Activated CD4-positive, CD25-positive, alpha-beta regulatory T cell treated with anti-CD3 and anti-CD28 coated beads, Interleukin-2, amount 50 U/mL, for 72 hours (primary cell): ENCODE data around the gene ZNF14.
"Not testable (repeated sequence)": the region's sequence is repeated elsewhere in the genome, so short reads cannot be mapped to it uniquely, and the experiment has no call there.

ENCODE experiments used
- DNase-seq: peaks from one replicate; pipeline ENCODE4 v3.0.0; 2021

The ZNF14 gene

DNA sequence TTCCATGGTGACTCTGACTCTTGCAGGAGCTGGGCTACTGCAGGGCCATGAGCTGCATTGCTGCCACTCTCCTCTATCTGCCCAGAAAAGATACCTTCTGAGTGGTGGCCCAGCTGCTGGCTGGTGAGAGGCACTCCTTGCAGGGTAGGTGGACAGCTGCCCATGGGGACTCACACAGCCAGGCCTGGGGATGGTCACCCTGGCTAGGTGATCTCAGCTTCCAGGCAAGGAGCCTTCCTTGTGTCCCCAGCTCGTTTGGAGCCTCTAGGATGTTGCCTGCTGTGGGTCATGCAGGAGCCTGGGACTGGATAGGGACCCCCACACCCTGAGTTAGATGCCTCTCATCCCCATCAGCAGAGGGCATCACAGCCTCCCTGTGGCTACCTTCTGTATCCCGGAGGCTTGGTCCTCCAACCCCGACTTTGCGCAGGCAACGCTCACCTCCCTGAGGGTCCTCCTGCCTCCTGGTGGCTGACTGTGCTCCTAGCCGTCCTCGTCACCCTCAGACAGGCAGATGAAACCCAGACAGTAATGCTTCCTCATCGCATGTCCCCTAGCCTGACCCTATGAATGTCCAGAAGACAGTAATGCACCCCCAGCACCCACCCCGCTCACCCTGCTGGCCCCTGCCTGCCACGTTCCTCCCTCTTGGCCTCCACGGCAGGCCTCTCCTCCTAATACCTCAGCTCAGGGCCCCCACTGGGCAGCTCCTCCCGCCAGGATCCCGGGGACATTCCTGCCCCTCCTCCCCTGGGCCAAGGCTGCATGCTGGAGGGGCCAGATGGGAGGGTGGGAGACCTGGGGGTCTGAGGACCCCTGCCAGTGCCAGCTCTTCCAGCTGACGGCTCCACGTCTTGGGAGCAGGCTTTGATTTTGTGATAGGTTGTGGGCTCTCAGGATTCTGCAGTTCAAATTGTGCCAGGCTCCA lies 13.6 kb upstream of the ZNF14 start:
- DNase-seq = no peak

DNA sequence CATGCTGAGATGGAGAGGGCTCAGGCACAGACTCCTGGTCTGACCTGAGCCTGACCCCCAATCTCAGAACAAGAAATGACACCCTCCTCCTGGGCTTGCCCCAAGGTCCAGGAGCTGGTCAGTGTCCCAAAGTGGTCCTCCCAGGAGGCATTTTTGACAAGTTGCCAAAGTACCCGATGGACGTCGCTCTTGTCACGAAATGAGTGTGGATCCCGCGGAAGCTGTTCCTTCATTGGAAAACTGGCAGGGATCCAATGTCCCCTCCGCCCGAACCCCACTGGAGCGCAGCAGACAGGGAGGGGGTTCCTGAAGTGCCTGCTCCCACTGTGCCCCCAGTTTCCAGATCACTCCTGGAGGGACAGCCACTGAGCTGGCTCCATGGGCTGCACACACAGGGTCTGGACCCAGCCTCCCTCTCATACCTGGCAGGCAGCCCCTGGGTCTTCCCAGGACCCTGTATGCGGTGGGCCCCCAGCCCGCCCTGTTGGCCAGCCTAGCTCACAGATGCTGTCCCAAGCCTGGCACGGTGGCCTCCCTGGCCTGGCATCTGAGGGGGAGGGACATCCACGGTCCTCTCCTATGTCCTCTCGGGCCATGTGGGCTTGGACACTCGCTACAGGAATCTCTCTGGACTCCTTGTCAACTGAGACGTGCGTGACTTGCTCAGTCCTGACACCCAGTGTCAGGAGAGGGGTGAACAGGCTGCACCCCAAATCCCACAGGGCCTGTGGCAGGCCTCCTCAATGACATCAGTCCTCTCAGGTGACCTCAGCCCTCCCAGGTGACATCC lies 12.8 kb upstream of the ZNF14 start:
- no peak for DNase-seq

DNA sequence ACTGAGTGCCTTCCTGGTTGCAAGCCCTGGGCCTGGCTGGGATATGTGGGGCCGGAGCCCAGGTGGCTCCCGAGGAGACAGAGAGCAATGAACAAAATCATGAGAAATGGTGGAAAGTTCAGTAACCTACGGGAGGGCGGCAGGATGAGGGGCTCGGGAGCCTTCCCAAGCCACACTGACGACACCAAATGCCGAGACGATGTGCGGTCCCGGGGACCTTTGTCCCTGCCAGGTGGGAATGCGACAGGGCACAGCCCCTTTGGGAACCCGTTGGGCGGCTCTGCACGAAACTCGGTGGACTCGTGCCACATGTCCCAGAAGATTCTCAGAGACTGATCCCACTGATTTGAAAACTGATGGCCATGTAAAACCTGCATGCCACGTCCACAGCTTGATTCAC lies 11.7 kb upstream of the ZNF14 start:
- no peak for DNase-seq

DNA sequence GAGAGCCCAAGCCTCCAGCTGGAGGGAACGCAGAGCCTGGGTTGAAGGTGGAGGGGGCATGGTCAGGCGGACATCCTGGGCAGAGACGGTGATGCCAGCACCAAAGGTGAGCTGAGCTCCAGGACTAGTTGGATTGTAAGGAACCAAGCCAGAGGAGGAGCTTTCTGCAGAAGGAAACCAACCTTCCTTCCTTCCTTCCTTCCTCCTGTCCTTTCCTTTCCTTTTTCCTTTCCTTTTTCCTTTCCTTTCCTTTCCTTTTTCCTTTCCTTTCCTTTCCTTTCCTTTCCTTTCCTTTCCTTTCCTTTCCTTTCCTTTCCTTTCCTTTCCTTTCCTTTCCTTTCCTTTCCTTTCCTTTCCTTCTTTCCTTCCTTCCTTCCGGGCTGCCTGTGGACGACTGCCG lies 11.0 kb upstream of the ZNF14 start:
- DNase-seq = not testable (repeated sequence)

DNA sequence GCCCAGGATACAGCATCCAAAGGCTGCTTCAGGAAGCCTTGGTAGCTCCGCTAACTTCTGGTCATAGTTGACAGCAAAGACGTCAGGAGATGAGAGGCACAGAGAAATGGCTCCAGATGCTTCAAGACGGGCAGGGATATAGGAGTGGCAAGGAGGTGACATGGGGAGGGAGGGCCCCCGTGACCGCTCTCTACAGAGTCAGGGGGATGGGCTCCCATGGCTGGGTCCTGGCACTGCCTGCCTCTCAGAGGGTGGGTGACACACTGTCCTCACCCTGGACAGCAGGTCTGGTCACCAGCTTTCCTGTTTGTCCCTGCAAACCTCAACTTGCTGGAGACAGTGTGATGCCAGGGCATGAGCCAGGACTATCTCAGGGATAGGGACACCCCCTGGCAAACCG lies 10.3 kb upstream of the ZNF14 start:
- DNase-seq = no peak

DNA sequence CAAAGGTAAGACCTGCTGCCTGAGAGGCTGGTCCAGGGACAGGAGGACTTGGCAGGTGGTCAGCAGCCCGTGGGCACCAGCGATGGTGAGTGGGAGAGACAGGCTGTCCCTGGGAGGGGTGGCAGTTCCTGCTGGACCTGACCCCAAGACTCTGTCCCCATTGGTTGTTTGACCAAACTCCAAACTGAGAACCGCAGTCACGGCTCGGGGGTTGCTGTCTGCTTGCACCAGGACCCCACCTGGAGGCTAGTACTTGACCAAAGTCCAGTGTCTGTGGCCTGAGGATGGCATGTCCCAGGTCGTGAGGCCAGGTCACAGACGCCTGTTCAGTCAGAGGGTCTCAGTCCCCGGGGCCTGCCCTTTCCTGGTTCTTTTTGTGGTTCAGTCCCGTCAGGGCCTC lies 9.9 kb upstream of the ZNF14 start:
- no peak for DNase-seq

DNA sequence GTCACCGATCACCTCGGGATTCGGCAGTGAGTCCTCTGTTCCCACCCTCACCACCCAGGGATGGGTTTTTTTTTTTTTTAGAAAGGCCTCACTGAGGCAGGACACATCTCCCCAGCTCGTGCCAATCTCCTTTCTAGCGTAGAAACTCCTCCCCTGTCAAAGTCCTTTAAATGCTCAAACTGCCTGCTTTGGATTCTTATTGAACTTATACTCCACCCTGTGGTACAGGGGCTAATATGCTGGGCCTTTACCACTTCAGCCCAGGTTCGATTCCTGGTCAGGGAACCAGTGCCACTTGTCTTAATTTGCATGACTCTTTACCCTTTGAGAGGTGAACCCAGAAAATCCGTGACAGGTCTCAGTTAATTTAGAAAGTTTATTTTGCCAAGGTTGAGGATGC lies 8.3 kb upstream of the ZNF14 start:
- no peak for DNase-seq

DNA sequence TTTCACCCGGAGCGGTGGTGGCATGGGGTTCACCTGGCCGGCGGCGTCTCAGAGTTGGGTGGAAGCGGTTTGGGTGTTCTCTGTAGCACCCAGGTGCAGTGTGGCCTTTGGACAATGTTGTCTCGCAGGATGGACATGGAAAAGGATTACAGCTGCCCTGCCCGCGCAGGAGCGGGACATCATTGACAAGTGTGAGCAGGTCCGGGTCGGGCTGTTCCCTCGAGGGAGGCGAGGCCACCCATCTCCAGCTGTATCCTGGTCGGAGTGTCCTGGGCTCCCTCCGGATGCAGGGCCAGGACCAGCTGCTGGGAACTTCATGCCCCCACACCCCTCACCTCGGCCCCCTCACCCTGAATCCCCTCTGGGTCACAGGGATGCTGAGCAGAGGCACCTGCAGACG lies 7.8 kb upstream of the ZNF14 start:
- no peak for DNase-seq

DNA sequence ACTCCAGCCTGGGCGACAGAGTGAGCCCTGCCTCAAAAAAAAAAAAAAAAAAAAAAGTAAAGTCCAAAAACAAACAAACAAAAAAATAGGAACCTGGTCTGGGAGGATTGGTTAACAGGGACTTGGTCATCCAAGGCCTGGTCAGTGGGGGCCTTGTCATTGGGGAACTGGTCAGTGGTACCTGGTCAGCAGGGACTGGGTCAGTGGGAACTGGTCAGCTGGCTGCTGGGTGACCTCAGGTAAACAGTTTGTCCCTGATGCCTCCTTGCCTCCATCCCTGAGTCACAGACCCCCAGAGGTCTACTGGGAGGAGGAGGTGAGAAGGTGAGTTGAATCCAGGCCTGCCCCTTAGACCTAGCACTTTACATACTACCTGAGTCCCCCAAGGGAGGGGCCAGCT lies 5.7 kb upstream of the ZNF14 start:
- DNase-seq = no peak

DNA sequence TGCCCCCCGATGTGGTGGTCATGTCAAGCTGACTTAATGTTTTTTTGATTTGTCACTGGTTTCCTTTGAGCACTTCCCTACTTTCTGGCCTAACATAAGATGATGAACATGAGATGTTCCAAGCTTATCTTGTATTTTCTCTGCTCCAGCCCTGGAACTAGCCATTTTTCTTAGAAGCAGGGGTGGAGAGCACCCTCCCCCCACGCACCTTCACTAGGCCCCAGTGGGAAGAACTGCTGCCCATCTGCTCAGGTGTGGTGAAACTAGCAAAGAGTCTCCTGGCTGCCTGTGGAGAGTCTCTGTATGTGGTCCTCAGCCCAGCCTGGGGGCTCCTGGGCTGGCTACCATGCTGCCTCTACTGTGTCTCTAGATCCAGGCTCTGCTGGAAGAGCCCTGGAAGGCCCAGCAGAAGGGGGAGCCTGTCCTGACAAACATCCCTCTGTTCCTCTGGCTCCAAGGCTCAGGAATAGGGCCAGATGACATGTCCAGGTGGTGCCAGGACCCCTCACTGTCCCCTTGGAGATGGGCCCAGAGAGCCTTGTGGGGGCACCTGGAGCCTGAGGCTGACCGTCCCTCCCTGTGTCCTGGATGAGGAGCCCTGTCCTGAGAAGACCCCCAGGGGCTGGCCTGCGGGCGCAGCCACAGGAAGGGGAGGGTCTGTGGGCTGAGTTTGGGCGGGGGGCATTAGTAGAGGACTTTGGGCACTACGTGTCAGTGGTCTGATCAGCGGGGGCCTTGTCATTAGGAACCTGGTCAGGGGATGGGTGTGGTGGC lies 4.8 kb upstream of the ZNF14 start:
- no peak for DNase-seq

DNA sequence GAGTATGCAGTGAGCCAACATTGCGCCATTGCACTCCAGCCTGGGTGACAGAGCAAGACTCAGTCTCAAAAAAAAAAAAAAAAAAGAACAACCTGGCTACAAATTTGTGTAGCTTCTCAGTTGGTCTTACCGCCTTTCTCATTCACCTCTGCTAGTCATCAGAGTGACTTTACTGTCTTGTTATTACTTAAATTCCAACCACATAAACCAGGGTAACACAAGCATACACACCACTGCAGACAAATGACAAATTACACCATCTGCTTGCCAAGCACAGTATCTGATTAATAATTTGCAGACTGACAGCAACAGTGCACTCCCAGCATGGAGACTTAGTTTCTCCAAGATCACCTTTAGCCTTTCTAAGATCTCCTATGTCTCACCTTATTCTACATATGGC lies 11.0 kb downstream of the ZNF14 start:
- no peak for DNase-seq

DNA sequence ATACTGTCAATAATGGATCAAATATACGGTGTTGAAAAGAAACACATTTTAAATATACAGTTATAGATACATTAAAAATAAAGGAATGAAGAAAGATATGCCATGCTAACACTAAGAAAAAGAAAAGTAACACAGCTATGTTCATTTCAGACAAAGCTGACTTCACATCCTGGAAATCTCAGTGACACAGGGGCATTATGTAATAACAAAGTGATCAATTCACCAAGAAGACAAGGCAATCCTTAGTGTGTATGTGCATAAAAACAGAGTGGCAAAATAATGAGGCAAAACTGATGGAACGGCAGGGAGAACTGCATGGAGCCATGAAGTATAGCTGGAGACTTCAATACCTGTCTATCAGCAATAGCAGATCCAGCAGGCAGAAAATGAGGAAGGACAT lies 13.1 kb downstream of the ZNF14 start:
- no peak for DNase-seq

DNA sequence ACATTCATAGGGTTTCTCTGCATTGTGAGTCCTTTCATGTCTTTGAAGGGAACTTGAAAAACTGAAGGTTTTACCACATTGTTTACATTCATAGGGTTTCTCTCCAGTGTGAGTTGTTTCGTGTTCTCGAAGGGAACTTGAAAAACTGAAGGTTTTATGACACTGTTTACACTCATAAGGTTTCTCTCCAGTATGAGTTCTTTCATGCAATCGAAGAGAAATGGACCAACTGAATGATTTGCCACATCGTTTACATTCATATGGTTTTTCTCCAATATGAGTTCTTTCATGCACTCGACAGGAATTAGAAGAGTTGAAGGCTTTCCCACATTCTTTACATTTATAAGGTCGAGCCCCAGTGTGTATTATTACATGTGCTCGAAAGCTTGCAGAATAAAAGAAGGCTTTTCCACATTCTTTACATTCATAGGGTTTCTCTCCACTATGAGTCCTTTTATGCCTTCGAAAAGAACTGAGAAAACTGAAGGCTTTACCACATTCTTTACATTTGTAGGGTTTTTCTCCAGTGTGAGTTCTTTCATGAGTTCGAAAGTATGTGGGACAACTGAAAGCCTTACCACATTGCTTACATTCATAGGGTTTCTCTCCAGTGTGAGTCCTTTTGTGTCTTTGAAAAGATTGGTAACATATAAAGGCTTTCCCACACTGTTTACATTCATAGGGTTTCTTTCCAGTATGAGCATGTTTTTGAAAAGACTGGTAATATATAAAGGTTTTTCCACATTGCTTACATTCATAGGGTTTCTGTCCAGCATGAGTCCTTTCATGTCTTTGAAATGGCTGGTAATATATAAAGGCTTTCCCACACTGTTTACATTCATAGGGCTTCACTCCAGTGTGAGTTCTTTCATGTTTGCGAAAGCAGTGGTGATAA lies 20.7 kb downstream of the ZNF14 start:
- DNase-seq = no peak

DNA sequence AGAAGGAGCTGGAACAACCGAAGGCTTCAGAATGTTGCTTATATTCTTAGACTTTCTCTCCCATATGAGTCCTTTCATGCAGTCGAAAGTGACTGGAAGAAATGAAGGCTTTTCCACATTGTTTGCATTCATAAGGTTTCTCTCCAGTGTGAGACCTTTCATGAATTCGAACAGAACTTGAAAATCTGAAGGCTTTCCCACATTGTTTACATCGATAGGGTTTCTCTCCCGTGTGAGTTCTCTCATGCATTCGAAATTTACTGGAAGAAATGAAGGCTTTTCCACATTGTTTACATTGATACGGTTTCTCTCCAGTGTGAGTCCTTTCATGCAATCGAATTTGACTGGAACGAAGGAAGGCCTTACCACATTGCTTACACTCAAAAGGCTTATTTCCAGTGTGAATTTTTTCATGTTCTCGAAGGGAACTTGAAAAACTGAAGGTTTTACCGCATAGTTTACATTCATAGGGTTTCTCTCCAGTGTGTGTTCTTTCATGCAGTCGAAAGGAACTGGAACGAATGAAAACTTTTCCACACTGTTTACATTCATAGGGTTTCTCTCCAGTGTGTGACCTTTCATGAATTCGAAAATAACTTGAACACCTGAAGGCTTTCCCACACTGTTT lies 21.5 kb downstream of the ZNF14 start:
- no peak for DNase-seq

DNA sequence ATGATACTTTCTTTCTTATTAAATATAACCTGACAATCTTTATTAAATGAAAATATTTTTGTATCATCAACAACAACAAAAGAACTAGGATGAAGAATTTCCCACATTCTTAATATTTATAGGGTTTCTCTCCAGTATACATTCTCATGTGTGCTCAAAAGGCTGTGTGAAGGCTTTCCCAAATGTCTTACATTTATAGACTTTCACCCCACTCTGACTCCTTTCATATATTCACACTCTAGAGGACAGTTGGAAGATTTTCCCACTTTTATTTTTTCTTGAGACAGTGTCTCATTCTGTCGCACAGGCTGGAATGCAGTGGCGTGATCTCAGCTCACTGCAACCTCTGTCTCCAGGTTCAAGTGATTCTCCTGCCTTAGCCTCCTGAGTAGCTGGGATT lies 22.4 kb downstream of the ZNF14 start:
- DNase-seq = no peak

DNA sequence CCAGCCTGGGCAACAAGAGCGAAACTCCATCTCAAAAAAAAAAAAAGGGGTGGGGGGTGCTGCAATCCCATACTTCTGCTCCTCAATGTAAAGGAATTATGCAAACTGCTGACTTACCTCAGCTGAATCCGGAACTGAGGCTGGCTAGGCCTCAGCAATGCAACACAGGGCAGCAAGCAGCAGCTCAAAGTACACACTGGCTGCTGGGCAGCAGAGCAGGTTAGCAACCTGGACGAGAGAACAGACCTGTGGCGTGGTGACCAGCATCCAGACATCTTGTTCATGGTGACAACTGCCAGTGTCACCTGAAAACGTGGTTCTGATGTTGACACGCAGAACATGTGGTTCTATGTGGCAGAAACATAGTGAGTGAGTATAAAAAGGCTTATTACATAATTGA lies 28.1 kb downstream of the ZNF14 start:
- DNase-seq = no peak

DNA sequence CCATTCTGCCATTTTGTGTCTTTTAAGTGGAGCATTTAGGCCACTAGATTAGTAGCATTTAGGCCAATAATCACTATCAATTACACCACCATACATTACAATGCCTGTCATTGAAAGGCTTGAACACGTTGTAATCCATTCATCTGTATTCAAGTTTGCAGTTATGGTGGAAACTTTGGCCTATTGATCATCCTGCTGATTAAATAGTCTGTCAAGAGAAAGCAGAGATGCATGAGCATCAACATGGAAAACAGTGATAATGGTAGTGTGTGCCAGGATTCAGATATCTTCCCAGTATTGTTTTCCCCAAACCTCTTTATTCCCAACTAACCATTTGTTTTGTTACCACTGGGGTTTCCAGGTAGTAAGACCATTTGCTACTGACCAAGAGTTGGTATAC lies 32.4 kb downstream of the ZNF14 start:
- not testable (repeated sequence) for DNase-seq

DNA sequence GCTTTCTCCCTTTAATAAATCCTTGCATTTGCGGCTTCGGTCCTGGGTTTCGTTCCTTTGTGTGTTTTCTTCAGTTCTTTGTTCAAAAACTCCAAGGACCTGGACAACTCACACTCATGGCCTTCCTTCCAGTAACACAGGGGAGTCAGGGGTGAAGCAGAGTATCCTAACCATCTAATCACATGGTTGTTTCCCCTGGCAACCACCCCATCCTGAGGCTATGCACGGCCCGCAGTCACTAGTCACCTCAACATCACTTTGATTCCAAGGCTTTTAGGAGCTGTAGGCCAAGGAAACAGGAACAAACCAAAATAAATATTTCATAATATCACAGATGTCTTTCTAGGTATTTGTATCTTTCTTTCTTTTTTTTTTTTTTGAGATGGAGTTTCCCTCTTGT lies 35.3 kb downstream of the ZNF14 start:
- DNase-seq = no peak

DNA sequence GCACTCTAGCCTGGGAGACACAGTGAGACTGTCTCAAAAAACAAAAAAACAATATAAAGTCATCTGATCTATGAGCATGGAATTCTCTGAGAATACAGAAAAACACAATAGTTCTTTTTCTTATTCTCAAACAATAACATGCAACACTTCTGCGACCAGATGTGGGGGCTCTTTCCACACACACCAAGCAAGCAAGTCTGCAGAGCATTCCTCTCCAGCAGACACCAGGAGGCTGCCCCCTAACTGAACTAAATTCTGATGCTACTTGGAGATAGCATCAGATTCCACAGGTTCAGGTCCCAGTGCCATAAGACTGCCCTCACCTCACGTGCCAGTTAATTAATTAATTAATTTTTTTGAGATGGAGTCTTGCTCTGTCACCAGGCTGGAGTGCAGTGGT lies 36.5 kb downstream of the ZNF14 start:
- no peak for DNase-seq

DNA sequence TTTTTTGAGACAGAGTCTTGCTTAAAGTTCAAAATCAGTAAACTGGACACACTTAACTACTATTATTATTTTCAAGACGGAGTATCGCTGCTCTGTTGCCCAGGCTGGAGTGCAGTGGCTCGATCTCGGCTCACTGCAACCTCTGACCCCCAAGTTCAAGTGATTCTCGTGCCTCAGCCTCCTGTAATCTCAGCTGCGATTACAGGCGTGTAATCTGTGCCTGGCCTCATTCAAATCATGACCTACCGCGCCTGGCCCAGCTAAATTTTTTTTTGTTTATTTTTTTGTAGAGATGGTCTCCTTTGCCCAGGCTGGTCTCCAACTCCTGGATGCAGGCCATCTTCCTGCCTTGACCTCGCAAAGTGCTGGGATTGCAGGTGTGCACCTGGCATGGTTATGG lies 41.2 kb downstream of the ZNF14 start:
- DNase-seq = no peak

DNA sequence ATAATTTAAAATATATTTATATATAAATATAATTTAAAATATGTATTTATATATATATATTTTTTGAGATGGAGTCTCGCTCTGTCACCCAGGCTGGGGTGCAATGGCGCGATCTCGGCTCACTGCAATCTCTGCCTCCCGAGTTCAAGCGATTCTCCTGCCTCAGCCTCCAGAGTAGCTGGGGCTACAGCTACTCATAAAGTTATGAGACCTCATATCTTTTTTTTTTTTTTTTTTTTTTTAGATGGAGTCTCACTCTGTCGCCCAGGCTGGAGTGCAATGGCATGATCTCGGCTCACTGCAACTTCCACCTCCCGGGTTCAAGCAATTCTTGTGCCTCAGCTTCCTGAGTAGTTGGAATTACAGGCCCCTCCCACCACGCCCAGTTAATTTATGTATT lies 43.9 kb downstream of the ZNF14 start:
- not testable (repeated sequence) for DNase-seq

DNA sequence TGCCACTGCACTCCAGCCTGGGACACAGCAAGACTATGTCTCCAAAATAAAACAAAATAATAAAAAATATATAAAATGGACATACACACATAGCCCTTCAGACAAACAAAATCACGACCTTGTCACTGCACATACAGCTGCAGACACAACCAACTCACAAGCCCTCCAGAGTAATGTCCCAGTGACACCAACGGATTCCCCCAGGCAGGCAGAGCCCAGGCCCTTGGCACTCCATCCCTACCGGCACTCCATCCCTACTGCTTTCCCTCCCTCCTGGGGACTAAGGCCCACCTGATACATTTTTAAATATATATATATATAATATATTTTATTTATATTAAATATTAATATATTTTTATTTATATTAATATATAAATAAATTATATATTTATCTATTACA lies 45.8 kb downstream of the ZNF14 start:
- DNase-seq = no peak
